IMR-90 (cell line): ENCODE data around the gene NPB. TPM values are rescaled to one million over a fixed set of nuclear protein-coding genes. Genes with fewer than 3 reads are reported as not detected.

ENCODE experiments used
- ATAC-seq: fragments of 200-7000 bp; cut with Tn5 transposase; 2 replicates; pipeline ENCODE4 v1.9.1; 2020; ENCODE audit warnings: low read depth, mild to moderate bottlenecking, moderate library complexity
- BruUV-seq: library from RNA; stranded (reverse); fragments of 400-500 nt; replicated peaks from 2 replicates; lab custom pipeline; 2021; lab: Mats Ljungman, UMichigan
- CTCF ChIA-PET: fragments of 300-600 bp; formaldehyde crosslinking; extraction: SDS; loops from one replicate; lab custom pipeline; 2021; ENCODE audit warnings: antibody characterized with exemption; lab: Yijun Ruan, JAX
- POLR2A ChIA-PET: fragments of 300-600 bp; sonication (Branson Sonifier 250); formaldehyde crosslinking; loops from one replicate; lab custom pipeline; 2022; ENCODE audit warnings: antibody characterized with exemption; ENCODE audit not compliant: unreplicated experiment; lab: Charles Lee
- DNase-seq: peaks from one replicate; pipeline ENCODE4 v3.0.0; 2013
- H2AFZ ChIP-seq: replicated peaks from 2 replicates; pipeline ENCODE3; 2013; ENCODE audit warnings: low read length, mild to moderate bottlenecking; ENCODE audit not compliant: poor library complexity
- H2AK5ac ChIP-seq: 2 replicates; pipeline ENCODE4 v1.6.1; 2013; ENCODE audit warnings: low read depth, low read length, inconsistent platforms
- H2AK9ac ChIP-seq: replicated peaks from 2 replicates; pipeline ENCODE3; 2013; ENCODE audit warnings: mild to moderate bottlenecking, low read depth, low read length, moderate library complexity; ENCODE audit not compliant: poor library complexity
- H2BK120ac ChIP-seq: 2 replicates; pipeline ENCODE4 v1.6.1; 2013; ENCODE audit warnings: low read depth, low read length, inconsistent platforms
- H2BK15ac ChIP-seq: 3 replicates; pipeline ENCODE4 v1.6.1; 2013; ENCODE audit warnings: low read depth, low read length, inconsistent platforms
- H2BK20ac ChIP-seq: 2 replicates; pipeline ENCODE4 v1.6.1; 2013; ENCODE audit warnings: low read depth, mild to moderate bottlenecking, inconsistent platforms, low read length, moderate library complexity
- H2BK5ac ChIP-seq: 2 replicates; pipeline ENCODE4 v1.6.1; 2013; ENCODE audit warnings: mild to moderate bottlenecking, low read depth, low read length, inconsistent platforms; ENCODE audit not compliant: poor library complexity, severe bottlenecking
- H3K14ac ChIP-seq: replicated peaks from 2 replicates; pipeline ENCODE4 v1.6.1; 2013; ENCODE audit warnings: low read depth, low read length, inconsistent platforms
- H3K18ac ChIP-seq: 2 replicates; pipeline ENCODE4 v1.6.1; 2013; ENCODE audit warnings: low read depth, low read length, control low read depth
- H3K23ac ChIP-seq: 2 replicates; pipeline ENCODE4 v1.6.1; 2013; ENCODE audit warnings: low read depth, low read length, inconsistent platforms
- H3K27ac ChIP-seq: 2 replicates; pipeline ENCODE4 v1.5.1; 2013; ENCODE audit warnings: mild to moderate bottlenecking, control low read depth, low read length; ENCODE audit not compliant: insufficient read depth
- H3K27me3 ChIP-seq: 2 replicates; pipeline ENCODE4 v1.6.1; 2013; ENCODE audit warnings: low read length; ENCODE audit not compliant: control insufficient read depth, insufficient read depth
- H3K36me3 ChIP-seq: 2 replicates; pipeline ENCODE4 v1.6.1; 2013; ENCODE audit warnings: low read length, mixed read lengths; ENCODE audit not compliant: control insufficient read depth, insufficient read depth
- H3K4ac ChIP-seq: 2 replicates; pipeline ENCODE4 v1.6.1; 2013; ENCODE audit warnings: low read depth, low read length, inconsistent platforms
- H3K4me1 ChIP-seq: 2 replicates; pipeline ENCODE4 v1.6.1; 2013; ENCODE audit warnings: low read length, mixed read lengths; ENCODE audit not compliant: control insufficient read depth, insufficient read depth
- H3K4me2 ChIP-seq: 2 replicates; pipeline ENCODE4 v1.6.1; 2013; ENCODE audit warnings: low read depth, mild to moderate bottlenecking, control low read depth, low read length, moderate library complexity
- H3K4me3 ChIP-seq: 2 replicates; pipeline ENCODE4 v1.5.1; 2013; ENCODE audit warnings: low read depth, mild to moderate bottlenecking, control low read depth, low read length, moderate library complexity; ENCODE audit not compliant: insufficient read depth
- H3K56ac ChIP-seq: 2 replicates; pipeline ENCODE4 v1.6.1; 2013; ENCODE audit warnings: low read length, inconsistent platforms; ENCODE audit not compliant: insufficient read depth; ENCODE audit errors: extremely low read depth
- H3K79me1 ChIP-seq, 2 experiments: 2 replicates each; pipeline ENCODE4 v1.6.1; 2013; ENCODE audit warnings: low read length in 2 of 2, inconsistent platforms in 1 of 2, low read depth in 1 of 2
- H3K9ac ChIP-seq: 2 replicates; pipeline ENCODE4 v1.6.1; 2013; ENCODE audit warnings: low read depth, low read length, control low read depth
- H3K9me1 ChIP-seq: 2 replicates; pipeline ENCODE4 v1.6.1; 2013; ENCODE audit warnings: low read length, inconsistent platforms; ENCODE audit not compliant: insufficient read depth
- H3K9me3 ChIP-seq: 2 replicates; pipeline ENCODE4 v1.6.1; 2013; ENCODE audit warnings: low read length; ENCODE audit not compliant: control insufficient read depth, insufficient read depth
- H4K20me1 ChIP-seq: 2 replicates; pipeline ENCODE4 v1.6.1; 2013; ENCODE audit warnings: low read length, inconsistent platforms; ENCODE audit not compliant: insufficient read depth
- H4K5ac ChIP-seq: 2 replicates; pipeline ENCODE4 v1.6.1; 2013; ENCODE audit warnings: mild to moderate bottlenecking, low read depth, low read length, control low read depth
- H4K8ac ChIP-seq, 2 experiments: 2 replicates each; pipeline ENCODE4 v1.6.1; 2013; ENCODE audit warnings: low read depth in 2 of 2, low read length in 2 of 2, control low read depth in 1 of 2, inconsistent platforms in 1 of 2
- H4K91ac ChIP-seq: 2 replicates; pipeline ENCODE4 v1.6.1; 2013; ENCODE audit warnings: low read depth, low read length, inconsistent platforms; ENCODE audit not compliant: insufficient read depth
- BHLHE40 ChIP-seq: fragments of 150-350 bp; IDR thresholded peaks from 2 replicates; pipeline ENCODE4 v1.6.1; 2016; ENCODE audit warnings: mild to moderate bottlenecking, low read depth, low read length
- MXI1 ChIP-seq: IDR thresholded peaks from 2 replicates; pipeline ENCODE4 v1.6.1; 2012; ENCODE audit warnings: low read depth, mild to moderate bottlenecking, low read length, moderate library complexity, borderline replicate concordance
- POLR2A ChIP-seq: IDR thresholded peaks from 2 replicates; pipeline ENCODE4 v1.6.1; 2012; ENCODE audit warnings: mild to moderate bottlenecking, low read depth, low read length
- WGBS, 2 experiments: methylation state at CpG; one replicate each; pipeline versions ENCODE4 v1.1.5 to v1.1.7; 2013; ENCODE audit warnings: missing lambda C conversion rate in 2 of 2; ENCODE audit not compliant: insufficient read length in 1 of 2; ENCODE audit errors: extremely low coverage in 2 of 2; 5-methylcytosine and 5-hydroxymethylcytosine counted together
- dilution Hi-C: fragments of 300-500 bp; cut with HindIII; formaldehyde crosslinking; loops from one replicate; pipeline ENCODE4 v1.14.3; 2018; ENCODE audit warnings: low sequenced_read_pairs; ENCODE audit not compliant: unreplicated experiment
- in situ Hi-C: fragments of 300-500 bp; cut with MboI; formaldehyde crosslinking; loops from 3 replicates; pipeline ENCODE4 v1.14.3; 2019; ENCODE audit warnings: low sequenced_read_pairs, inconsistent platforms, mixed read lengths
- intact Hi-C: fragments of 100-400 bp; cut with micrococcal nuclease; formaldehyde crosslinking; loops from 2 replicates; pipeline ENCODE4 v1.10.0; 2022
- polyA plus RNA-seq, 3 experiments: library from polyadenylated mRNA; depleted of rRNA; stranded (reverse); fragments of >200 nt; gene quantifications; 2 replicates each; pipeline ENCODE4 v1.2.3, GENCODE V29; 2012; ENCODE audit warnings: low replicate concordance in 1 of 3
- total RNA-seq: library from RNA; depleted of rRNA; stranded (reverse); fragments of >200 nt; gene quantifications from 2 replicates; pipeline ENCODE4 v1.2.3, GENCODE V29; 2012

NPB gene
- total and polyA plus RNA-seq, 2 of the 4 experiments (the other 2 are of a cell fraction), result 0.51 TPM; not detected in 1

GRCh38 chr17:81870131-81870980 lies 31.7 kb upstream of the NPB start:
- peak overlapping the region; percentile 57 for H3K56ac ChIP-seq
- WGBS, 2 experiments, result 0% methylated on average over 41 of the region's 65 CpGs; no CpG with 5 or more reads in 1 of the 2 experiments
- H2BK5ac ChIP-seq, result peak overlapping the region; percentile 99
- peak overlapping the region; percentile 87 for H3K4me3 ChIP-seq
- in situ Hi-C loops (no loop called here), intact Hi-C loops (no loop called here), dilution Hi-C loops (no loop called here)
- no TSS peak for BruUV-seq
- TF ChIP-seq BHLHE40 (no peak), MXI1 (peak; percentile 63; the same call in 1 of the 2 replicates), POLR2A (peak; percentile 19)
- peak overlapping the region; percentile 93 for H3K4me2 ChIP-seq
- ChIA-PET POLR2A (no interaction called here), CTCF (no interaction called here)
- H2AK9ac ChIP-seq, result peak overlapping the region; percentile 99
- H3K9ac ChIP-seq, result peak overlapping the region; percentile 87
- peak overlapping the region; percentile 42; the same call in 1 of the 2 replicates for H2BK120ac ChIP-seq
- H3K23ac ChIP-seq, result peak overlapping the region; percentile 88
- H4K5ac ChIP-seq, result peak overlapping the region; percentile 66
- H3K27ac ChIP-seq, result peak overlapping the region; percentile 96
- H3K14ac ChIP-seq, result peak overlapping the region; percentile 83
- peaks cover 5 to 68% of the 10 kb centered on the region in 2 experiments; a peak in 3 of 4 replicates for H3K79me1 ChIP-seq
- no peaks in the 10 kb centered on the region for H3K27me3 ChIP-seq
- DNase-seq (peak; percentile 69), ATAC-seq (peak; percentile 1)
- no peak overlapping the region for H2BK20ac ChIP-seq
- H4K20me1 ChIP-seq, result peaks cover 48% of the 10 kb centered on the region
- peak overlapping the region; percentile 15; the same call in 1 of the 3 replicates for H2BK15ac ChIP-seq
- peak overlapping the region; percentile 85 for H2AK5ac ChIP-seq
- H3K36me3 ChIP-seq, result peaks cover 32% of the 10 kb centered on the region
- H3K9me1 ChIP-seq, result peaks cover 8% of the 10 kb centered on the region; the same call in 1 of the 2 replicates
- peak overlapping the region; percentile 6 for H2AFZ ChIP-seq
- H3K9me3 ChIP-seq, result no peaks in the 10 kb centered on the region
- peaks cover 35% of the 10 kb centered on the region for H3K4me1 ChIP-seq
- peak overlapping the region; percentile 85 to 89 for H4K8ac ChIP-seq
- peak overlapping the region; percentile 85 for H4K91ac ChIP-seq
- H3K4ac ChIP-seq, result peak overlapping the region; percentile 94
- H3K18ac ChIP-seq, result peak overlapping the region; percentile 5; the same call in 1 of the 2 replicates
